H1 (cell line): ENCODE results near the gene PLEK2.

ENCODE experiments used
- CHD2 ChIP-seq: IDR thresholded peaks from 2 replicates; pipeline ENCODE4 v1.6.1; 2012; ENCODE audit warnings: low read length, improper control_type of control experiment
- EZH2 ChIP-seq: fragments of 200-600 bp; sonication (generic); IDR thresholded peaks from 2 replicates; pipeline ENCODE4 v1.7.1; 2012; ENCODE audit warnings: low read depth, mild to moderate bottlenecking, moderate library complexity, low read length, inconsistent platforms; ENCODE audit not compliant: severe bottlenecking
- POLR2AphosphoS5 ChIP-seq: IDR thresholded peaks from 2 replicates; pipeline ENCODE4 v1.6.1; 2011; ENCODE audit warnings: low read depth, low read length
- SP1 ChIP-seq: IDR thresholded peaks from 2 replicates; pipeline ENCODE4 v1.6.1; 2011; ENCODE audit warnings: low read depth, low read length
- TF ChIP-seq, protein P1 (sequence below), 3 experiments: IDR thresholded peaks; 1 replicate in 2 of 3; 2 replicates in 1 of 3; pipeline versions ENCODE4 v1.5.1 to v1.6.1; 2011; ENCODE audit warnings: low read length in 3 of 3, mild to moderate bottlenecking in 3 of 3, inconsistent platforms in 2 of 3, low read depth in 1 of 3, moderate library complexity in 1 of 3; ENCODE audit not compliant: insufficient read depth in 1 of 3; ENCODE audit errors: control extremely low read depth in 1 of 3
- TF ChIP-seq, protein P2 (sequence below): IDR thresholded peaks from 2 replicates; pipeline ENCODE4 v1.6.1; 2012; ENCODE audit warnings: inconsistent platforms

DNA sequence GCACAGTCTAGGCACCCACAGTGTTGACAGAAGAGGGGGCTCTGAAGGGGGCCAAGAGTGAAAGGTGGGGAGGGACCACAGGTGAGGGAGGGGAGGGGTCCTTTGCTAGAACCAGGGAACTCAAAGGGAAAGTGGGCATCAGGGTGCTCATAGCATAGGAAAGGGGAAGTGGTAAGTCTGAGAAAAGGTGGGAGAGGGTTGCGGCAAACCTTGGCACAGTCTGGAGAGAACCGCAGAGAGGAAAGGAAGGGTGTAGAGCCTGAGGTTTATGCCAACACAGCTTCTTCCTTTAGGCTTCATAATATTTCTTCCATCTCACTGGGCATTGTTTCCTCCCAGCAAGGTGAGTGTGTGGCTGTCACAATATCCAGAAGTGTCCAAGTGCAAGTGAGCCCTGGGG, 11.5 kb upstream of the PLEK2 start:
- TF ChIP-seq, protein P1, sequence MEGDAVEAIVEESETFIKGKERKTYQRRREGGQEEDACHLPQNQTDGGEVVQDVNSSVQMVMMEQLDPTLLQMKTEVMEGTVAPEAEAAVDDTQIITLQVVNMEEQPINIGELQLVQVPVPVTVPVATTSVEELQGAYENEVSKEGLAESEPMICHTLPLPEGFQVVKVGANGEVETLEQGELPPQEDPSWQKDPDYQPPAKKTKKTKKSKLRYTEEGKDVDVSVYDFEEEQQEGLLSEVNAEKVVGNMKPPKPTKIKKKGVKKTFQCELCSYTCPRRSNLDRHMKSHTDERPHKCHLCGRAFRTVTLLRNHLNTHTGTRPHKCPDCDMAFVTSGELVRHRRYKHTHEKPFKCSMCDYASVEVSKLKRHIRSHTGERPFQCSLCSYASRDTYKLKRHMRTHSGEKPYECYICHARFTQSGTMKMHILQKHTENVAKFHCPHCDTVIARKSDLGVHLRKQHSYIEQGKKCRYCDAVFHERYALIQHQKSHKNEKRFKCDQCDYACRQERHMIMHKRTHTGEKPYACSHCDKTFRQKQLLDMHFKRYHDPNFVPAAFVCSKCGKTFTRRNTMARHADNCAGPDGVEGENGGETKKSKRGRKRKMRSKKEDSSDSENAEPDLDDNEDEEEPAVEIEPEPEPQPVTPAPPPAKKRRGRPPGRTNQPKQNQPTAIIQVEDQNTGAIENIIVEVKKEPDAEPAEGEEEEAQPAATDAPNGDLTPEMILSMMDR (IDR thresholded peaks at IDR 0.05; ENCODE audit: control extremely low read depth in 1 of 3, insufficient read depth in 1 of 3, low read depth in 1 of 3, low read length in 3 of 3): no peak
- TF ChIP-seq, protein P2, sequence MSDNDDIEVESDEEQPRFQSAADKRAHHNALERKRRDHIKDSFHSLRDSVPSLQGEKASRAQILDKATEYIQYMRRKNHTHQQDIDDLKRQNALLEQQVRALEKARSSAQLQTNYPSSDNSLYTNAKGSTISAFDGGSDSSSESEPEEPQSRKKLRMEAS: no peak
- no peak for TF ChIP-seq POLR2AphosphoS5
- no peak for TF ChIP-seq CHD2
- TF ChIP-seq EZH2: no peak
- TF ChIP-seq SP1: no peak
